NCI-H82 (cell line): ENCODE data around the gene KISS1R.

Experiments used
- DNase-seq: peaks from one replicate; lab custom pipeline; 2025; lab: John Stamatoyannopoulos, UW

Gene KISS1R

DNA sequence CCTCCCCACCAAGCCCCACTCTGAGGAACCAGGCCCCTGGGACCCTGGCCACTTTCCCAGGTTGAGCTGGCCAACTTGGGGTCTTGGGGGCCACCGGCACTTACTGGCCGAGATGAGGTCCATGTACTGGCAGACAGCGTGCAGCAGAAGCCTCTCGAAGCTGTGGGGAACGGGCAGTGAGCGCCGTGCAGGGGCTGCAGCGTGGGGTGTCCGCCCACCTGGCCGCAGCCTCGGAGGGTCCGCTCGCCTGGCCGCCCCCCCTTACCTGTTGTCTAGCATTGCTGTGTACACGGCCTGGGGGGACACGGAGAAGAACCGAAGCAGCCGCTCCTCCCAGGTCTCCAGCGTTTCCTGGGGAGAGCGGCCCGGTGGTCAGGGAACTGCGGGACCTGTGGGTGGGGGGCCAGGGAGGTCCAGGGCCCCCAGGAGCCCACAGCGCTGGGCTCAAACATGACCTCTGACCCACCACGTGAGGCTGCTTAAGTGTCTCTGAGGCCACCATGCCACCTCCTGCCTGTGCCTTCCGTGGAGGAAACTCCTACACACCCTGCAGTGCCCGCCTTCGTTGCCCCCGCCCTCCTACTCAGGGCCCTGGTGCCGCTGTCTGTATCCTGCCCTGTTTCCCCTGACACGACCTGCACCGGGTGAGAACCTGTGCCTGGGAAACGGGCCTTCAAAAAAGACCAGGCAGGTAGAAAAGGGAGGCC lies 17.6 kb upstream of the KISS1R start:
- DNase-seq, result no peak

DNA sequence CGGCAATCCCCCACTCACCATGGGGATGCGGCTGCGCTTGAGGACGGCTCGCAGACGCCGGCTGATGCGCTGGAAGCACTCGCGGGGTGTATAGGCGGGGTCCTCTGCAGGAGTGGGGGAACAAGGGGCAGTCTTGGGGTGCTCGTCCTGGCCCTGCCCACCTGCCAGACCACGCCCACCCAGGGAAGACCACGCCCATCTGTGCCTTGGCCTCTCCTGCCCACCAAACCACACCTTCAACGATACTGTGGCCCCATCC lies 17.2 kb upstream of the KISS1R start:
- DNase-seq, result no peak

DNA sequence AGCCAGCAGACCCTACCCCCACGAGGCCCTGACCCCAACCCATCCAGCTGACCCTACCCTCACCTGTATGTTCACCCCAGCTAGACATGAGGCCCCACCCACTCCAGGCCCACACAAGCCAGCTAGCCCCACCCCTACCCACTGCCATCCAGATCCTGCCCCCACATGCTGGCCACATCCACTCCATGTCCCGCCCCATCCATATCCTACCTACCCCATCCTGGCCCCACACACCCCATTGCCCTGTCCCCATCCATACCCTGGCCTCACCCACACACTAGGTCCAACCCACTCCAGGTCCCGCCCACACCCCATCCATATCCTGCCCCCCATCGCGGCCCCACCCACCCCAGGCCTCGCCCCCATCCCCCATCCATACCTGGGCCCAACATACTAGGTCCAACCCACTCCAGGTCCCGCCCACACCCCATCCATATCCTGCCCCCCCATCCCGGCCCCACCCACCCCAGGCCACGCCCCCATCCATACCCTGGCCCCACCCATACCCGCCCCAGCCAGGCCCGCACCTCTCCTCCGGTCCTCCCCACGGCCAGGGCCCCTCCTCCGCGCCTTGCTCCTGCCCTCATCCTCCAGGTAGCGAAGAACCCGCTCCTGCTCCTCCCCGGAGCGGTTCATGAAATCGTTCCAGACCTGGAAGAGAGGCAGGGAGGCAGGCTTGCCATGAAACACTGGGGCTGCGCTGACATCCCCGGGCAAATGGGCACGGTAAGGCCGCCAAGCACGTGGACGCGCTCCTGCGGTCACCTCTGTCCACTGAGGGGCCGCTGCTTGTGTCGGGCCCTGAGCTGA lies 16.6 kb upstream of the KISS1R start:
- DNase-seq, result peak; percentile 62

DNA sequence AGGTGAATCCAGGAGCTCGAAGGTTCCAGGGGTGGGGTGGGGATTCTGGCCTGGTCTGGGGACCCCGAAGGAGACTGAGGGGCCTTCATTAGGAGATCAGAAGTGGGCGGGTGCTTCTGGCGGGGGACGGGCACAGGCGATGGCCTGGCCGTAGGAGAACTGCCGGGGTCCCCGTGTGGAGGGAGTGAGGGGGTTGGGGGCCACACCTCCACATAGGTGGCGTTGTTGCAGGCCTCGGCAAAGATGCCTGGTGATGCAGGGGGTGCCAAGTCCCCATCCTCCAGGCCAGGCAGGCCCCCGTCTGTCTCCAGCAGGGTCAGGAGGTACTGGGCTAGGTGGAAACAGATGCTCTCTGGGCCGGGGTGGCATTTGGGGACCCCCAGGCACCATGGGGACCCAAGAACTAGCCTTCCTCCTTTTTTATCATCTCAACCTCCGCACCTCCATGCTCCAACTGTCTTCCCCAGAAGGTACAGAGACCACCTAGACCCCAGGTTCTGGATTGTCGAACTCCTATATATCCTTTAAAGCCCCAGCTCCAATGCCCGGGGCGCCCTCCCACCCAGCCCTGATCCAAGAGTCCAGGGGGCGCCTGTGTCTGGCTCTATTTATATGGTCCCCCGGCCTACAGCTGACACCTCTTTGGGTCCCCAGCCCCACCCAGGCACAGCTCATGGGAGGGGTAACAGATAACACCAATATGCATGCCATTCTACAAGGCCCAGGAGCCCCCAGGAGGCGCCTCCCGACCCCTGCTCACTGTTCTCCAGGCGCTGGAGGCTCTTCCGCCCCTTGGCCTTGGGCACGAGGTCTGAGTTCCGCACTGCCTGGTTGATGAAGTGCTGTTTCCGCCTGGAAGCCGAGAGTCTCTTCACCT lies 15.7 kb upstream of the KISS1R start:
- DNase-seq, result no peak

DNA sequence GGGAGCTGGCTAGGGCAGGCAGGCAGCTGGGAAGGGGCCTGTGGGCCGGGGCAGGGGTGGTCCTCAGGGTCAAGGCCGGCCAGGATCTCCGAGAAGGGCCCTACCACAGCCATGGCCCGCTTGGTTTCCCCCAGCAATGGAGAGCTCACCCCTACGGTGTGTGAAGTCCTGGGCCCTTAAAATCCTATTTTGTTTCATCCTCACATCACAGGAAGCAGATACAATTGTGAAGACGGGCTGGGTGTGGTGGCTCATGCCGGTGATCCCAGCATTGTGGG lies 15.1 kb upstream of the KISS1R start:
- no peak for DNase-seq

DNA sequence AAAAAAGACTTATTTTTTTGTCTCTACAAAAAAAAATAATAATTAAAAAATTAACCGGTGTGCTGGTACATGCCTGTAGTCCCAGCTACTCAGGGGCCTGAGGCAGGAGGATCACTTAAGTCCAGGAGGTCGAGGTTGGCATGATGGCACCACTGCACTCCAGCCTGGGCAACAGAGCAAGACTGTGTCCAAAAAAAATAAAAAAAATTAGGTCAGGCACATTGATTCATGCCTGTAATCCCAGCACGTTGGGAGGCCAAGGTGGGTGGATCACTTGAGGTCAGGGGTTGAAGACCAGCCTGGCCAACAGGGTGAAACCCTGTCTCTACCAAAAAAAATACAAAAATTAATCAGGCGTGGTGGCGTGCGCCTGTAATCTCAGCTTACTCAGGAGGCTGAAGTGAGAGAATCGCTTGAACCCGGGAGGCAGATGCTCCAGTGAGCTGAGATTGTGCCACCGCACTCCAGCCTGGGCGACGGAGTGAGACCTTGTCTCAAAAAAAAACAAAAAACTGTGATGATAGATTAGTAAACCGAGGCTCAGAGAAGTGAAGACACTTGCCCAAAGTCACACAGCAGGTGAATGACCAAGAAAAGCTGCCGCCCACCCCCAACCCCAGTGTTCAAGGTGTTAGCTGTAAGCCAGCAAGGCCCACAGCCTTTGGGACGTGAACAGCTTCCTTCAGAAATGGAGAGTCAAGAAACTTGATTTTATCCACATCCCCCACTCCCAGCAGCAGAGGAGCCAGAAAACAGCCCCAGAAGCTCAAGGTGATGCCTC lies 14.5 kb upstream of the KISS1R start:
- DNase-seq, result peak; percentile 83

DNA sequence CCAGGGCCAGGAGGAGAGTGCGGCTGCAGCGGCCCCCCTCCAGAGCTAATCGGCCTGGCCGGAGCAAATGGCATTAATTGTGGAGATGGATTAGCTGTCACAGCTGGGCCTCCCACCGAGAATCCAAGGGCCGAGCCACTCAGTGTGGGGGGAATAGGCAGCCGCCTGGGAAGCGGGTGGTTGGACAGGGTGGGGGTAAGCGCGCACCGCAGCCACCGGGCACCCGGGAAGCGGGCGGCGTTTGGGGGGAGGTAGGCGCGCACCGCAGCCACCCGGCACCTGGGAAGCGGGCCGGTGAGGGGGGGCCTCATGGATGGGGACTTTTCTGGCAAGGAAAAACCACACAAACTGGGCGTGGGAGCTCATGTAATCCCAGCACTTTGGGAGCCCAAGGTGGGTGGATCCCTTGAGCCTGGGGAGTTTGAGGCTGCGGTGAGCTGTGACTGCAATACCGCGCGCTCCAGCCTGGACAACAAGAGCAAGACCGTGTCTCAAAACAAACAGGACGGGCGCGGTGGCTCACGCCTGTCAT lies 13.8 kb upstream of the KISS1R start:
- peak; percentile 89 for DNase-seq

DNA sequence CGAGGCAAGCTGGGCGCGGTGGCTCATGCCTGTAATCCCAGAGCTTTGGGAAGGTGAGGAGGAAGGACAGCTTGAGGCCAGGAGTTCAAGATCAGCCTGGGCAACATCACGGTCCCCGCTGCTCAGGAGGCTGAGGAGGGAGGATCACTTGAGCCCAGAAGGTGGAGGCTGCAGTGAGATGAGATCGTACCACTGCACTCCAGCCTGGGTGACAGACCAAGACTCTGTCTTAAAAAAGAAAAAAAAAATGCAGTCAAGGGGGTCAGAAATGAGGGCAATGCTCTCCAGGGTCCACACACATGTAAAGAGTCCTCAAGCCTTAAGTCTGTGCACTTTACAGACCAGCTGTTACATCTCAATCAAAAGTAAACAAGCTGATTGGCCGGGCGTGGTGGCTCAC lies 12.6 kb upstream of the KISS1R start:
- DNase-seq, result no peak

DNA sequence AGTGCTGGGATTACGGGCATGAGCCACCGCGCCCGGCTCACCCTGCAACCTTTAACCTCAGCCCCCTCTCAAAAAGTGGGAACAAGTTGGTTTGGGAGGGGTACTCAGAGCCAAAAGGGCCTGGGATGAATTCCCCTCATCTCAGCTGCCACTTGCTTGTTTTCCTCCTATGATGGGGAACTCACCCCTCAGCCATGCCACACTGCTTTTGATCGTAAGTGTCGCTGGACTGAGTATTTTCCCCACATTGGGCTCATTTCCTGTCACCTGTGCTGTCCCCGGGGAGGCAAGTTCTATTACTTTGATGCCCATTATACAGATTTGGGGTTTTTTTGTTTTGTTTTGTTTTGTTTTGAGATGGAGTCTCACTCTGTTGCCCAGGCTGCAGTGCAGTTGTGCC lies 10.7 kb upstream of the KISS1R start:
- no peak for DNase-seq

DNA sequence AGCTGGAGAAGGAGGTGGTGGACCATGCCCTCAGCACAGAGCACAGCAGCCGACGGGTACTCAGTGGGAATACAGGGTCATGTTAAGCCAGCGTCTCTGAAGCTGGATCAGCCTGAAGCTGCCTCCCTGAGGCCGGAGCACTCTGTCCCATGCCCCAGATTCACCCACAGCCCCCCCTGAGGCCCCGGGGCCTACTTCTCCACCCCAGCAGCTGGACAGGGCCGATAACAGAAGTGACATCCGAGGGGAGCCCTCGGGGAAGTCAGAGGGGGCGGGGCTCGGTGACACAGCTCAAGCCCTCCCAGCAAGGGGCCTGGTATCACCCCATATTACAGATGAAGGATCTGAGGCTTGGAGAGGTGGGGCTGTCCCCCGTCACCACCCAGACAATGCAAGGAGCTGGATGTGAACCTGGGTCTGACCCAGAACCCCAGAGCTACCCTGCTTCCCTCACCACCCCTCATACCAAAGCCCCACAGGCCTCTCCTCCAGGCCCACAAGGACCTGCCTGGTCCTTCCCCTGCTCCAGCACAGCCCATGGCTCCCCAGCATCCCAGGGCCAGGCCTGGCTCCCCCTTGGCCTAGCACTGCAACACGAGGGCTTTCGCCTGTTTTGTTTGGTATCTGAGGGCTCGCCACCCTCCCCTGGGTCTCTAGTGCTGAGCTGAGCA lies 9.8 kb upstream of the KISS1R start:
- DNase-seq, result no peak

DNA sequence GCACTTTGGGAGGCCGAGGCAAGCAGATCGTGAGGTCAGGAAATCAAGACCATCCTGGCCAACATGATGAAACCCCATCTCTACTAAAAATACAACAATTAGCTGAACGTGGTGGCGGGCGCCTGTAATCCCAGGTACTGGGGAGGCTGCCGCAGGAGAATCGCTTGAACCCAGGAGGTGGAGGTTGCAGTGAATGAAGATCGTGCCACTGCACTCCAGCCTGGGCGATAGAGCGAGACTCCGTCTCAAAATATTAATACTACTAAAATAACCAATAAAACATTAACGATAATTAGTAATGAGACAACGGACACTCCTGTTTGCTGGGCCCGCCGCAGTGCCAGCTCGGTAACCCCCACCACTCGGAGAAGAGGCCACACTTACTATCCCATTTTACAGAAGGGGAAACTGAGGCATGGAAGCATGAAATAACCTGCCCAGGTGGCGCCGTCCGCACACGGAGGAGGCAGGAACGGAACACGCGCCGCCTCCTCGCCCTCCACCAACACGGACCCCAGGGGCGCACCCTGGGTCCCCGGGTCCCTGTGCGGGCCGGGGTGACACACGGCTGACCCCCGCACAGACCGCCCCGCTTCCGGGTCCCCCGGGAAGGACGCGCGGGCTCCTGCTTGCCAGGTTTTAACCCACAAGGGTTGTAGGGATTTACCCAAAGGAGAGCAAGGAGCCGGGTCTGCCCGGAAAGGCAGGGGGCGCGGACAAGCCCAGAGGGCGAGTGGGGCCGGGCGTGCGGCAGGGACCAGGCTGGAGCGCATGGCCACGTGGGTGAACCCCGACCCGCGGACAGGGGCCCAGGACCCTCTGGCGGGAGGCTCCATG lies 5.7 kb upstream of the KISS1R start:
- no peak for DNase-seq

DNA sequence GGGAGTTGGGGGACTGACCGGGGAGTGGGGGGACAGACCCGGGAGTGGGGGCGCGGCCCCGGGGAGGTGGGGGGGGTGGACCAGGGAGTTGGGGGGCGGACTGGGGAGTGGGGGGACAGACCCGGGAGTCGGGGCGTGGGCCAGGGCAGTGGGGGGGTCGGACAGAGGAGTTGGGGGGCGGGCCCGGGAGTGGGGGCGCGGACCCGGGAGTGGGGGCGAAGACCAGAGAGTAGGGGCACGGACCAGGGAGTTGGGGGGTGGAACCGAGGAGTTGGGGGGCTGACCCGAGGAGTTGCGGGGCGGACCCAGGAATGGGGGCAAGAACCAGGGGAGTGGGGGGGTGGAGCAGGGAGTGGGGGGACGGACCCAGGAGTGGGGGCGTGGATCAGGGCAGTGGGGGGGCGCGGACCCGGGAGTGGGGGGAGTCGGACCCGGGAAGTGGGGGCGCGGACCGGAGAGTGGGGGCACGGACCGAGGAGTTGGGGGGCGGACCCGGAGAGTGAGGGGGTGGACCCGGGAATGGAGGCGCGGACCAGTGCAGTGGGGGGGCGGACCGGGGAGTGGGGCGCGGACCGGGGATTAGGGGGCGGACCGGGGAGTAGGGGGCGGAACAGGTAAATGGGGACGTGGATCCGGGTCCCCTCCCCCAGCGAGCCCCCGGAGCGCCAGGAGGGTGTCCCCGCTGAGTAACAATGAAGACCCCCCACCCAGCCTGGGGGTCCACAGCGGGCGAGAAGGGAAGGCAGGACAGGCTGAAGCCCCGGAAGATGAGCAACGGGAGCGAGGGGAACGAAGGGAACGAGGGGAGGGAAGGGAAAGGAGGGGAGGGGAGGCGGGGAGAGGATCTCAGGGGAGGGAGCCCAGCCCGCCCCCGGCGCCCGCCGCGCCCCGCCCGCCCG lies 4.7 kb upstream of the KISS1R start:
- peak; percentile 56 for DNase-seq

DNA sequence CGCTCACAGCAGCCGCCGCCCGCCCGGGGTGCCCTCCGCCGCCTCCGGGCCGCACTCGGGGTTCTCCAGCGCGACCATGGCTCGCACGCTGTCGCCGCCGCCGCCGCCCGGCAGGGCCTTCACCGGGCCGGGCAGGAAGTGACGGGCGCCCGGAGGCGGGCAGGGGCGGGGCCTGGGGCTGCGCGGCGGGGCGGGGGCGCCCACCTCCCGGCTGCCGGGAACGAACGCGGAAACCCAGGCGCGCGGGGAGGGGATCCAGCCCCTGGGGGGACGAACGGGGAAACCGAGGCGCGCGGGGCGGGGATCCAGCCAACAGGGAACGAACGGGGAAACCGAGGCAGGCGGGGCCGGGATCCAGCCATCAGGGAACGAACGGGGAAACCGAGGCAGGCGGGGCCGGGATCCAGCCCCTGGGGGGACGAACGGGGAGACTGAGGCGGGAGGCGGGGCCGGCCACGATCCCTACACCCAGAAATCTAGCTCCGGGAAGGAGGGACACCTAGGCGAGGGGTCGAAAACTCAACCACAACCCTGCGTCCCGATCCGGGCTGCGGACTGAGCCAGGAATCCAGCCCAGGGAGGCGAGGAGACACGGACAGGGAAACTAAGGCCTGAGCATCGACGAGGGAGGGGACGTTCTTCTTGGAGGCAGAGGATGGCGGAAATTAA lies 3.9 kb upstream of the KISS1R start, which contains the start of gene R3HDM4:
Gene R3HDM4, minus strand, starts transcription at position 140 of the 669 bp plus-strand sequence. Its CDS starts 62 bp downstream, at position 78.
- DNase-seq, result peak; percentile 57

DNA sequence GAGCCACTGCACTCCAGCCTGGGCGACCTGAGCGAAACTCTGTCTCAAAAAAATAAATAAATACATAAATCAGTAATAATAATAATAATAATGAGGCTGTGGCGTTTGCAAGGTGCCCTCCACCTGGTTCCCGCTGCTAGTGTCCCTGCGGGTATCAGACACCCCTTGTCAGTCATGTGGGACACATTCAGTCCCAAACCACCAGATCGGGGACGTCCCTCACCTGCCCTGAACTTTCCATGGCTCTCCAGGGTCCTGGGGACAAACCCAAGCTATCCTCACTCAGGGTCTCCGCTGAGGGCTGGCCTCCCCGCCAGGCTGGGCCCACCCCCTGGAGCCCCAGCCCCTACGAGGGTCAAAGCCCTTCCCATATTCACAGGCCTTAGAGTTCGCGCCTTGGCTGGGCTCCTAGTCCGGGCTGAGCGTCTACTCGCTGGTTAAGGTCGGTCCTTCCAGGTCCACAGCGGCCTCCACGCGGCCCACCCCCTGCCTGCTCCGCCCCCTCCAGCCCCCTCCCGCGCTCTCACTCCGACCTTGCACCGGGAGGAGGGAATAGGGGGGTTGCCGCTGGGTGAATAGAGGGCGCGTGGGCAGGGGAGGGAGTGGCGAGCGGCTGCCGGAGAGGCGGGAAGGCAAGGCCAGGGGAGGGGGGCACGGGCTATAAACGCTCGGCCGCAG lies 349 bp upstream of the KISS1R start:
- peak; percentile 18 for DNase-seq

DNA sequence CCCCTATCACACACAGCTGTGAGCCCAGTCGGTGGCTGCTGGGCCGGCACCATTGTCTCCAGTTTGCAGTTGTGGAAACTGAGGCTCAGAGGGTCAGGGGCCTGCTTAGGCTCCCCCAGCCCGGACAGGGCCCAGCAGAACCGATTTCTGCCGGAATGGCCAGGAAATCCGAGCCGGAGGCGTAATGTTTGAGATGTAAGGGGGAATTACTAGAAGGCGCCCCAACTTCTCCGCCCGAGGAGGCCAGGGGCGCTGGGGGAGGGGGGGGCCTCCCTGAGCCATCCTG lies 962 bp downstream of the KISS1R start:
- no peak for DNase-seq

DNA sequence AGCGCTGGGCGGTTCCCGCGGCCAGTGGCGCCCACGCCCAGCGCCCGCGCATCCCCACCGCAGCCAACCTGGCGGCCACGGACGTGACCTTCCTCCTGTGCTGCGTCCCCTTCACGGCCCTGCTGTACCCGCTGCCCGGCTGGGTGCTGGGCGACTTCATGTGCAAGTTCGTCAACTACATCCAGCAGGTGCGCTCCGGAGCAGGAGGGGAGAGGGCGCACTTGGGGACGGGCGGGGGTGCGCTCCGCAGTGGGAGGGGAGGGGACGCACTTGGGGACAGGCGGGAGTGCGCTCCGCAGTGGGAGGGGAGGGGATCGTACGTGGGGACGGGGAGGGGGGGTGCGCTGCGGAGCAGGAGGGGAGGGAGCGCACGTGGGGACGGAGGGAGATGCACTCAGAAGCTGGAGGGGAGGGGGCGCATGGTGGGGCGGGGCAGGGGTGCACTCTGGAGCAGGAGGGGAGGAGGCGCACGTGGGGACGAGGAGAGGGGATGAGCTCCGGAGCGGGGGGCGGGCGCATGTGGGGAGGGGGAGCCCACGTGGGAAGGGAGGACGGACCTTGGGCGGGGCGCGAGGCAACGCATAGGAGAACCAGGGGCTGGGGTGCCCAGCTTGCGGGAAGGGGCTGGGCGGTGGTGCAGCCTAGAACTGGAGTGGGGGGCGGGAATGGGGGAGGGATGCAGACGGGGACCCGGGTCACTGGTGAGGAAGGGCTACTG lies 1.5 kb downstream of the KISS1R start:
- DNase-seq, result no peak

DNA sequence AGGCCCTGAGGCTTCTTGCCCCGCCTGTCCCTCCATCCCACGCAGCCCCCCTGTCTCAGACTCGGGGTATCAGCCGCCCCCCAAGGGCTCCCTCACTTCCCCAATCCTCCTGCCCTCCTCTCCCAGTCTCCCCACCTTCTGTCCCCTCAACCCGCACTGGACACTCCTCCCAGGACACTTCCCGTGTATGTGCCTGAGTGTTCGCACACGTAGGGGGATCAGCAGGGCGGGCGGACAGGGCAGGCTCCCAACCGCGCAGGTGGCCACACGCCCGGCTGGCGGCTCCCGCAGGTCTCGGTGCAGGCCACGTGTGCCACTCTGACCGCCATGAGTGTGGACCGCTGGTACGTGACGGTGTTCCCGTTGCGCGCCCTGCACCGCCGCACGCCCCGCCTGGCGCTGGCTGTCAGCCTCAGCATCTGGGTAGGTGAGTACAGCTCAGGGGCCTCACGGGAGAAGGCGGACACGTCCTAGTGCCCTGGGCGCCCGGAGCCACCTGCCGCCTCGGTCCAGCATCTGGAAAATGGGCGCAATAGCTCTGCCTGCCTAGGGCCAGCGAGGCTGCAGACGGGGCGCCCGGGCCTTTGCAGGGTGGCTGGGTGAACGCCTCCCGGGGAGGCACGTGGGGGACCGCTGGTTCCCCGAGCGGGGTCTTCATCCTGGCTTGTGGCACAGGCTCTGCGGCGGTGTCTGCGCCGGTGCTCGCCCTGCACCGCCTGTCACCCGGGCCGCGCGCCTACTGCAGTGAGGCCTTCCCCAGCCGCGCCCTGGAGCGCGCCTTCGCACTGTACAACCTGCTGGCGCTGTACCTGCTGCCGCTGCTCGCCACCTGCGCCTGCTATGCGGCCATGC lies 2.3 kb downstream of the KISS1R start:
- no peak for DNase-seq
